H1 (cell line): ENCODE data around the gene CRYBG1. TPM values are rescaled to one million over a fixed set of nuclear protein-coding genes. Genes with fewer than 3 reads are reported as not detected.

Experiments used
- CTCF ChIA-PET: fragments of 300-600 bp; sonication (Branson Sonifier 250); formaldehyde crosslinking; loops from one replicate; lab custom pipeline; 2021; ENCODE audit not compliant: partially characterized antibody; lab: Charles Lee
- POLR2A ChIA-PET: fragments of 300-600 bp; sonication (Branson Sonifier 250); formaldehyde crosslinking; loops from one replicate; lab custom pipeline; 2021; ENCODE audit warnings: inconsistent platforms; ENCODE audit not compliant: partially characterized antibody; lab: Charles Lee
- DNase-seq, 2 experiments: peaks; one replicate each; pipeline versions ENCODE4 v3.0.0 to v3.0.0-alpha.2; 2010 to 2022; ENCODE audit warnings: low spot score in 2 of 2, low read depth in 1 of 2, mixed read lengths in 1 of 2
- FAIRE-seq: peaks from 2 replicates; lab custom pipeline; 2011; peaks lifted over from hg19 to GRCh38; lab: Jason Lieb, UNC
- H2AFZ ChIP-seq: 2 replicates; pipeline ENCODE4 v1.8.1; 2012; ENCODE audit warnings: low read length, inconsistent platforms
- H2AK5ac ChIP-seq: 2 replicates; pipeline ENCODE4 v1.6.1; 2013; ENCODE audit warnings: low read depth, low read length
- H2BK120ac ChIP-seq: replicated peaks from 2 replicates; pipeline ENCODE3; 2013; ENCODE audit warnings: low read depth, low read length, inconsistent platforms
- H2BK12ac ChIP-seq: 2 replicates; pipeline ENCODE4 v1.6.1; 2013; ENCODE audit warnings: low read depth, low read length
- H2BK15ac ChIP-seq: 2 replicates; pipeline ENCODE4 v1.6.1; 2013; ENCODE audit warnings: low read length
- H2BK20ac ChIP-seq: 2 replicates; pipeline ENCODE4 v1.6.1; 2013; ENCODE audit warnings: low read length
- H2BK5ac ChIP-seq: 2 replicates; pipeline ENCODE4 v1.6.1; 2013; ENCODE audit warnings: low read depth, low read length
- H3K14ac ChIP-seq: 2 replicates; pipeline ENCODE4 v1.6.1; 2013; ENCODE audit warnings: inconsistent platforms; ENCODE audit not compliant: insufficient read length
- H3K18ac ChIP-seq: 2 replicates; pipeline ENCODE4 v1.6.1; 2013; ENCODE audit warnings: low read length; ENCODE audit errors: extremely low read depth
- H3K23ac ChIP-seq: 2 replicates; pipeline ENCODE4 v1.6.1; 2013; ENCODE audit warnings: inconsistent platforms; ENCODE audit not compliant: insufficient read length
- H3K23me2 ChIP-seq: 2 replicates; pipeline ENCODE4 v1.6.1; 2013; ENCODE audit warnings: low read depth, low read length
- H3K27ac ChIP-seq: 2 replicates; pipeline ENCODE4 v1.6.1; 2011; ENCODE audit warnings: low read depth, low read length, inconsistent platforms
- H3K27me3 ChIP-seq, 4 experiments: replicated peaks in 1 of 4; 1 replicate in 1 of 4; 2 replicates in 3 of 4; pipeline versions ENCODE4 v1.6.1 to v1.8.1; 2011 to 2013; ENCODE audit warnings: low read length in 3 of 4, mild to moderate bottlenecking in 3 of 4, inconsistent platforms in 2 of 4, mixed read lengths in 2 of 4, moderate library complexity in 1 of 4; ENCODE audit not compliant: control insufficient read depth in 3 of 4, insufficient read depth in 3 of 4; ENCODE audit errors: extremely low read depth in 1 of 4
- H3K36me3 ChIP-seq, 4 experiments: 2 replicates each; pipeline versions ENCODE4 v1.6.1 to v1.8.1; 2011 to 2013; ENCODE audit warnings: mild to moderate bottlenecking in 4 of 4, low read length in 3 of 4, moderate library complexity in 2 of 4, control low read depth in 1 of 4, inconsistent platforms in 1 of 4; ENCODE audit not compliant: insufficient read depth in 4 of 4, control insufficient read depth in 2 of 4
- H3K4ac ChIP-seq: replicated peaks from 2 replicates; pipeline ENCODE3; 2013; ENCODE audit warnings: low read length, low read depth, mixed read lengths, inconsistent platforms; ENCODE audit not compliant: insufficient read length
- H3K4me1 ChIP-seq, 4 experiments: replicated peaks in 1 of 4; 1 replicate in 1 of 4; 2 replicates in 3 of 4; pipeline versions ENCODE4 v1.6.1 to v1.8.1; 2011 to 2013; ENCODE audit warnings: low read length in 3 of 4, inconsistent platforms in 2 of 4, mixed read lengths in 1 of 4; ENCODE audit not compliant: insufficient read depth in 4 of 4, control insufficient read depth in 3 of 4
- H3K4me2 ChIP-seq, 2 experiments: 2 replicates each; pipeline versions ENCODE4 v1.6.1 to v1.8.1; 2011 to 2013; ENCODE audit warnings: low read depth in 2 of 2, low read length in 2 of 2, control low read depth in 1 of 2, inconsistent platforms in 1 of 2, mild to moderate bottlenecking in 1 of 2; ENCODE audit not compliant: insufficient read depth in 1 of 2
- H3K4me3 ChIP-seq, 4 experiments: fragments of 200-600, 300-600 bp in 1 of 4; sonication (generic), shearing (Covaris generic), sonication (Bioruptor Twin) in 1 of 4; 2 replicates each; pipeline versions ENCODE4 v1.5.1 to v1.8.1; 2011 to 2016; ENCODE audit warnings: low read length in 4 of 4, low read depth in 3 of 4, control low read depth in 2 of 4, inconsistent platforms in 2 of 4, mild to moderate bottlenecking in 2 of 4, mixed read lengths in 1 of 4, moderate library complexity in 1 of 4; ENCODE audit not compliant: insufficient read depth in 2 of 4; ENCODE audit errors: extremely low read depth in 1 of 4
- H3K56ac ChIP-seq: replicated peaks from 2 replicates; pipeline ENCODE3; 2013; ENCODE audit warnings: low read depth, mild to moderate bottlenecking, mixed read lengths, low read length, inconsistent platforms; ENCODE audit not compliant: insufficient read length
- H3K79me1 ChIP-seq: 2 replicates; pipeline ENCODE4 v1.6.1; 2013; ENCODE audit warnings: low read depth, low read length, control low read depth
- H3K79me2 ChIP-seq, 2 experiments: 2 replicates each; pipeline versions ENCODE4 v1.6.1 to v1.8.1; 2012 to 2013; ENCODE audit warnings: low read length in 2 of 2, mild to moderate bottlenecking in 2 of 2, inconsistent platforms in 1 of 2; ENCODE audit not compliant: insufficient read depth in 2 of 2, control insufficient read depth in 1 of 2
- H3K9ac ChIP-seq, 4 experiments: replicated peaks in 1 of 4; 1 replicate in 1 of 4; 2 replicates in 3 of 4; pipeline versions ENCODE4 v1.6.1 to v1.8.1; 2011 to 2013; ENCODE audit warnings: low read depth in 3 of 4, low read length in 3 of 4, control low read depth in 2 of 4, mild to moderate bottlenecking in 2 of 4, moderate library complexity in 2 of 4, inconsistent platforms in 1 of 4; ENCODE audit errors: extremely low read depth in 1 of 4
- H3K9me3 ChIP-seq, 2 experiments: 2 replicates each; pipeline versions ENCODE4 v1.6.1 to v1.8.1; 2012 to 2013; ENCODE audit warnings: mild to moderate bottlenecking in 2 of 2, moderate library complexity in 2 of 2, control low read depth in 1 of 2, inconsistent platforms in 1 of 2, low read depth in 1 of 2, low read length in 1 of 2, mixed read lengths in 1 of 2; ENCODE audit not compliant: insufficient read depth in 2 of 2
- H4K20me1 ChIP-seq, 2 experiments: replicated peaks in 1 of 2; 2 replicates each; pipeline versions ENCODE3 to v1.8.1; 2011 to 2013; ENCODE audit warnings: inconsistent platforms in 2 of 2, low read length in 2 of 2, mild to moderate bottlenecking in 1 of 2; ENCODE audit not compliant: insufficient read depth in 2 of 2, control insufficient read depth in 1 of 2
- H4K5ac ChIP-seq: 2 replicates; pipeline ENCODE4 v1.6.1; 2013; ENCODE audit warnings: low read length, low read depth, mixed read lengths, inconsistent platforms; ENCODE audit not compliant: insufficient read length
- H4K8ac ChIP-seq: 2 replicates; pipeline ENCODE4 v1.8.0; 2013; ENCODE audit warnings: mild to moderate bottlenecking, moderate library complexity, low read length, inconsistent platforms; ENCODE audit not compliant: insufficient read depth; ENCODE audit errors: extremely low read depth
- H4K91ac ChIP-seq: replicated peaks from 2 replicates; pipeline ENCODE3; 2013; ENCODE audit warnings: low read length, mixed read lengths, inconsistent platforms; ENCODE audit not compliant: insufficient read length
- WGBS, 2 experiments: shearing (Covaris generic) in 1 of 2; methylation state at CpG; one replicate each; pipeline versions ENCODE4 v1.1.6 to v1.1.7; 2013 to 2015; ENCODE audit warnings: low lambda C conversion rate in 2 of 2, mixed read lengths in 2 of 2, inconsistent platforms in 1 of 2, low coverage in 1 of 2, missing lambda C conversion rate in 1 of 2; ENCODE audit not compliant: insufficient replicate concordance in 2 of 2, insufficient coverage in 1 of 2, insufficient read length in 1 of 2; ENCODE audit errors: extremely low coverage in 1 of 2, missing lambda C conversion rate in 1 of 2; 5-methylcytosine and 5-hydroxymethylcytosine counted together
- polyA plus RNA-seq, 7 experiments: library from polyadenylated mRNA; depleted of rRNA in 3 of 7; stranded (reverse) in 5 of 7; unstranded in 2 of 7; fragments of >200 nt in 5 of 7; fragments of 200-250 nt in 2 of 7; gene quantifications; 1 replicate in 5 of 7; 2 replicates in 1 of 7; 4 replicates in 1 of 7; pipeline versions ENCODE4 v1.2.1 to v1.2.3, GENCODE V29; 2011 to 2013; ENCODE audit warnings: missing spikeins in 2 of 7, mixed read lengths in 2 of 7
- total RNA-seq: library from RNA; stranded (reverse); fragmentation: NEBNext Ultra II Directional; extraction: Animal tissue kit (Norgen Biotek cat#: 25700); gene quantifications from 2 replicates; pipeline ENCODE4 v1.2.1, GENCODE V29; 2021

The CRYBG1 gene
- total and polyA plus RNA-seq, 2 of the 8 experiments (the other 6 are each of a cell fraction or from before 2014, with no cell fraction given) = 2.2 to 11.6 TPM

- Histone ChIP-seq H3K36me3 (no peaks in the 10 kb centered on the region), H2BK12ac (no peak overlapping the region), H3K14ac (no peak overlapping the region), H3K9ac (no peak overlapping the region), H3K27me3 (no peaks in the 10 kb centered on the region), H3K79me2 (no peaks in the 10 kb centered on the region), H4K5ac (no peak overlapping the region), H2BK20ac (no peak overlapping the region), H3K4me2 (no peak overlapping the region), H3K23ac (no peak overlapping the region), H3K9me3 (no peaks in the 10 kb centered on the region), H3K4ac (no peak overlapping the region), H2BK5ac (no peak overlapping the region), H2AK5ac (no peak overlapping the region), H2BK120ac (no peak overlapping the region), H3K18ac (no peak overlapping the region), H3K56ac (no peak overlapping the region), H3K4me3 (no peak overlapping the region), H2AFZ (no peak overlapping the region), H3K79me1 (no peaks in the 10 kb centered on the region), H4K91ac (no peak overlapping the region), H3K4me1 (no peaks in the 10 kb centered on the region), H4K8ac (no peak overlapping the region), H4K20me1 (no peaks in the 10 kb centered on the region), H2BK15ac (no peak overlapping the region), H3K23me2 (no peaks in the 10 kb centered on the region), H3K27ac (no peak overlapping the region)
- ChIA-PET CTCF (interaction anchor here (0.9 to 1.2 kb wide), 2 partner anchors 17 to 25 kb away, joined by 3 read pairs; no protein-coding TSS in a partner anchor), POLR2A (no interaction called here)
- WGBS, 2 experiments = 92% methylated on average over 1 of the region's 1 CpG; no CpG with 5 or more reads in 1 of the 2 experiments
- FAIRE-seq = no peak
- no peak for DNase-seq
Measured at GRCh38 chr6:106525882-106526275, 165.4 kb downstream of the CRYBG1 start.
